Mesothelial cell of epicardium (in vitro differentiated cells): ENCODE results near the gene EIF5A. TPM values are rescaled to one million over a fixed set of nuclear protein-coding genes. Genes with fewer than 3 reads are reported as not detected.
A peak's percentile ranks its signal among the peaks of the same experiment; 100 is the strongest.

Source experiments
- DNase-seq, 2 experiments: peaks; one replicate each; pipeline ENCODE4 v3.0.0; 2021; ENCODE audit warnings: low spot score in 2 of 2; ENCODE audit not compliant: unreplicated experiment in 2 of 2
- H3K27ac Mint-ChIP-seq: 2 replicates; pipeline ENCODE4 v1.8.0; 2021; ENCODE audit warnings: mixed read lengths
- H3K27me3 Mint-ChIP-seq: 2 replicates; pipeline ENCODE4 v1.8.0; 2021; ENCODE audit warnings: low read depth, mixed read lengths
- H3K36me3 Mint-ChIP-seq: 2 replicates; pipeline ENCODE4 v1.8.0; 2021; ENCODE audit warnings: mixed read lengths
- H3K4me1 Mint-ChIP-seq: 2 replicates; pipeline ENCODE4 v1.8.0; 2021; ENCODE audit warnings: mixed read lengths
- H3K4me3 Mint-ChIP-seq: 2 replicates; pipeline ENCODE4 v1.8.0; 2021; ENCODE audit warnings: mild to moderate bottlenecking, moderate library complexity, mixed read lengths
- H3K9me3 Mint-ChIP-seq: 2 replicates; pipeline ENCODE4 v1.8.0; 2021; ENCODE audit warnings: mixed read lengths
- total RNA-seq: library from RNA; stranded (reverse); gene quantifications from 3 replicates; pipeline ENCODE4 v1.2.1, GENCODE V29; 2021
- TF ChIP-seq, protein P1 (sequence below): fragments of 200-600 bp; sonication (generic); IDR thresholded peaks from one replicate; pipeline ENCODE4 v1.5.0; 2021; ENCODE audit warnings: antibody characterized with exemption; ENCODE audit not compliant: unreplicated experiment

The EIF5A gene
- total RNA-seq, 1 donor from 2014 or later, result 265 TPM

DNA sequence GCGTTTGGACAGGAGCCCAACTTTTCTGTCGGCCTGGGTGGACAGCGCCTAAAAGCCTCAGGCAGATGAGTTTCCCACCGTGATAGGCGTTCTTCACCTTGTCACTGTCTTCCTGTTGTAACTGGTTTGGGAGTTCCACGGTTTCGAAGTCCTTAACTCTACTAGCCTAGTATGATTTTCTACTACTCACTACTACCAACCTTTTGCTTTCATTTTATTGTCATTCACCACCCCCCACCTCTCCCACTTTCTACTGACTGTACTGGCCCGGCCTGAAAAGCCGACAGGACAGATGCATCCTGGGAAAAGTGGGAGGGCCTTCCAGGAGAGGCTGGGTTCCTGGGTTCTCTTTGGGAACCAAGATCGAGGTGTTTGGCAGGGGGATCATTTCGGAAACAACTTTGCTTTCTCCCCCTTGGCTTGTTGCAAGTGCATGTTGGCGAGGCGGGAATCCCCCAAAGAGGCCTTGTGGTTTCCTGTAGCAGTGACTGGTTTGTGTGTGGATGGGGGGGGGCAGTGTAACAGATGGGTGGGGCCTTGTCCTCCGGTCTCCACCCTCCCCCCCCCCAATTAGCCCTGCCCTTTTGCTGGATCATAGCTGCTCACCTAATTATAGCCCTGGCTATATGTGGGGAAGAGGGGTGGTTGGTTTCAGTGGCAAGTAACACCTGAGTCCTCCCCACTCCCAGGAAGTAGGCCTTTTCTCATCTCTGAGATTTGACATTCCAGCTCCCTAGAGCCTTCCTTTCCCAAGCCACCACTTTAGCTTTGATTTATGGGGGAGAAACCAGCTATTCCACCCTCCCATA lies 1.4 kb downstream of the EIF5A start:
- Mint-ChIP-seq H3K4me1 (peaks cover 27% of the 10 kb centered on the region), H3K9me3 (no peaks in the 10 kb centered on the region), H3K4me3 (peak overlapping the region; percentile 75), H3K36me3 (peaks cover 27% of the 10 kb centered on the region), H3K27me3 (no peaks in the 10 kb centered on the region), H3K27ac (peak overlapping the region; percentile 94)
- TF ChIP-seq, protein P1, sequence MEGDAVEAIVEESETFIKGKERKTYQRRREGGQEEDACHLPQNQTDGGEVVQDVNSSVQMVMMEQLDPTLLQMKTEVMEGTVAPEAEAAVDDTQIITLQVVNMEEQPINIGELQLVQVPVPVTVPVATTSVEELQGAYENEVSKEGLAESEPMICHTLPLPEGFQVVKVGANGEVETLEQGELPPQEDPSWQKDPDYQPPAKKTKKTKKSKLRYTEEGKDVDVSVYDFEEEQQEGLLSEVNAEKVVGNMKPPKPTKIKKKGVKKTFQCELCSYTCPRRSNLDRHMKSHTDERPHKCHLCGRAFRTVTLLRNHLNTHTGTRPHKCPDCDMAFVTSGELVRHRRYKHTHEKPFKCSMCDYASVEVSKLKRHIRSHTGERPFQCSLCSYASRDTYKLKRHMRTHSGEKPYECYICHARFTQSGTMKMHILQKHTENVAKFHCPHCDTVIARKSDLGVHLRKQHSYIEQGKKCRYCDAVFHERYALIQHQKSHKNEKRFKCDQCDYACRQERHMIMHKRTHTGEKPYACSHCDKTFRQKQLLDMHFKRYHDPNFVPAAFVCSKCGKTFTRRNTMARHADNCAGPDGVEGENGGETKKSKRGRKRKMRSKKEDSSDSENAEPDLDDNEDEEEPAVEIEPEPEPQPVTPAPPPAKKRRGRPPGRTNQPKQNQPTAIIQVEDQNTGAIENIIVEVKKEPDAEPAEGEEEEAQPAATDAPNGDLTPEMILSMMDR, result no peak
- peak in 1 of 2 experiments; percentile 66 for DNase-seq

- H3K4me1 Mint-ChIP-seq, result peaks cover 32% of the 10 kb centered on the region
- H3K27me3 Mint-ChIP-seq, result no peaks in the 10 kb centered on the region
- peak overlapping the region; percentile 75 for H3K4me3 Mint-ChIP-seq
- no peak for DNase-seq
- TF ChIP-seq, protein P1, result no peak
- H3K27ac Mint-ChIP-seq, result peak overlapping the region; percentile 94
- H3K36me3 Mint-ChIP-seq, result peaks cover 29% of the 10 kb centered on the region
- H3K9me3 Mint-ChIP-seq, result no peaks in the 10 kb centered on the region
Observed at GRCh38 chr17:7309628-7310027, 2.2 kb downstream of the EIF5A start.

GRCh38 chr17:7311110-7311705 lies 3.8 kb downstream of the EIF5A start:
- no peak overlapping the region for H3K4me3 Mint-ChIP-seq
- no peaks in the 10 kb centered on the region for H3K9me3 Mint-ChIP-seq
- DNase-seq, result no peak
- peaks cover 34% of the 10 kb centered on the region for H3K4me1 Mint-ChIP-seq
- H3K27me3 Mint-ChIP-seq, result no peaks in the 10 kb centered on the region
- peaks cover 29% of the 10 kb centered on the region for H3K36me3 Mint-ChIP-seq
- TF ChIP-seq, protein P1, result no peak
- H3K27ac Mint-ChIP-seq, result no peak overlapping the region

GRCh38 chr17:7312432-7313087 lies 5.1 kb downstream of the EIF5A start:
- Mint-ChIP-seq H3K4me1 (peaks cover 32% of the 10 kb centered on the region), H3K36me3 (peaks cover 31% of the 10 kb centered on the region), H3K27me3 (no peaks in the 10 kb centered on the region), H3K9me3 (no peaks in the 10 kb centered on the region), H3K27ac (peak overlapping the region; percentile 16), H3K4me3 (no peak overlapping the region)
- DNase-seq, result no peak
- TF ChIP-seq, protein P1, result no peak

DNA sequence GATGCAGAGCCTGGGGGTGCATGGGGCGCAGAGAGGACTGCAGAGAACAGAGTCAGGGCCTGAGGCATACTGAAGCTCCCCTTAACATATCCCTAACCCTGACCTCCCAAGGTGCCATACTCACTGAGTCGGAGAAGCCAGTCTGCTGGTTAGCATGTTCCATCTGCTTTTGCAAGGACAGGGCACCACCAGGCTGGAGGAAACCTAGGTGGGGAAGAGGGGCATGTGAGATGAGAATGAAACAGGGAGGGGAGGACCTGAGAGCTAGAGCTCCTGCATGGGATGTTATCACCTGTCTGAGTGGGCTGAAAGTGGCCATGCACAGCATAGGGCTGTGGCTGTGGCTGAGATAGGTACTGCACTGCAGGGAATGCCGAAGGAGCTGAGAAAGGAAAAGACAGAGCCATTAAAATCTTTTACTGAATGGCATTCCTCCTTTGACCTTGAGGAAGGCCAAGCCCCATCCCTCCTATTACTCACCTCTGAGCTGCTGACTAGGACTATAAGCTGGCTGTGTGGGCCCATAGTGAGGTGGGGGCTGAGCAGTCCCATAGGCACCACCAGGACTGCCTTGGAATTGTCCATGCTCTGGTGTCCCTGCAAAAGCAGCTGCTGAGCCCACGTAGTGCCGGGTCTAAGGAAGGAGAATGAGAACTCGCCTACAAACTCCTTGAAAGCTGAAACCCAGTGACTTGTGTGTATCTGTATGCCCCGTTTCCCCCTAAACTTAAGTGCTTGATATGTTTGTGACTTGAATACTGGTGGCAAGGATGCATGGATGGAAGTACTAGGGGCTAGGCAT lies 5.9 kb downstream of the EIF5A start:
- Mint-ChIP-seq H3K27me3 (no peaks in the 10 kb centered on the region), H3K36me3 (peaks cover 35% of the 10 kb centered on the region), H3K4me3 (peak overlapping the region; percentile 30), H3K9me3 (no peaks in the 10 kb centered on the region), H3K4me1 (peaks cover 32% of the 10 kb centered on the region), H3K27ac (peak overlapping the region; percentile 16)
- no peak for DNase-seq
- TF ChIP-seq, protein P1, result no peak
